ENCODE data around the gene MYCBPAP.
A peak's percentile ranks its signal among the peaks of the same experiment; 100 is the strongest.

The MYCBPAP gene

DNA sequence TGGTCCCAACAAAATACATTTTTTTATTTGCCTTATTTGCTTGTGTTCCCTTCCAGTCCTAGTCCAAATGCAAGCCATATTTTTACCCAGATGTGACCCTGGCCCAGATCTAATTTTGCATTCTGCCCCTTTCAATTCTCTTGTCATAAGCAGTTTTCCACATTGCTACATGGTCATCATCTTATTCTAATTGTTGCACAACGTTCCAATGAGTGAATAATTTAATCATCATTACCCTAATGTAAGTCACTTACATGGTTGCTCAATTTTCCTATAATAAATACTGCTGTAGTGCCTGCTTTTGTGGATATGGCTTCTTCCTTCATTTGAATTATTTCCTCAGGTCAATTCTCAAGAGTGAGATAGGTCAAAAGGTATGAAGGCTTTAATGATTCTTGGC lies 16.7 kb upstream of the MYCBPAP start:
- no peak for DNase-seq (ENCODE audit: low spot score)

DNA sequence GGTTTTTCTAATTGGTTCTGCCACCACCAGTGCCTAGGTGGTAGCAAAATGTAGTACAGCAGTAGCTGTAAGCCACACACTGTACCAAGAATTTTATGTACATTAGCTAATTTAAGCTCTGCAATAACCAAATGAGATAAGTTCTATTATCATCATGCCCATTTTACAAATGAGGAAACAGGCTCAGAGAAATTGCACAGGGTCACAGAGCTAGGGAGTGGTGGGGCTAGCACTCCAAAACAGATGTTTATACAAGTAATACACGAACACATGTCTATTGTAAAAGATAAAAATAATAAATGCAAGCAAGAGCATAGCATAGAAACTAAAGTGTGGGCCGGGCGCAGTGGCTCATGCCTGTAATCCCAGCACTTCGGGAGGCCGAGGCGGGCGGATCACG lies 16.0 kb upstream of the MYCBPAP start:
- DNase-seq (ENCODE audit: low spot score): no peak

DNA sequence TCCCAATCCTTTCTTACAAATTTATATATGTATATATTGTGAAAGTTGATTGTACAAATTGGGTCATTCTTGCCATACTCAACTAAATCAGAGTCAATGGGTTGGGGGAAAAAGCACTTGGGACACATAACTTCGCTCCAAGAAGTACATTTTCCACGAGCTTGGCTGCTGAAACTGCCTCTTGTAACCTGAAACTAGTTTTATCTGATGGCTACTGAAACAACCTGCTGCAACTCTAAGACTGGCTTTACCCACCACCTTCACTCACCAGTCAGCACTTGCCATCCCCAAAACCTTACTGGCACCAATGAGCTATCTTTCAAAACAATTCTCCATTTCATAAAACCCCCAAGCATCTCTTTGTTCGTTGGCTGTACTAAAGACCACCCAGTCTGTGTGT lies 14.5 kb upstream of the MYCBPAP start:
- no peak for DNase-seq (ENCODE audit: low spot score)

DNA sequence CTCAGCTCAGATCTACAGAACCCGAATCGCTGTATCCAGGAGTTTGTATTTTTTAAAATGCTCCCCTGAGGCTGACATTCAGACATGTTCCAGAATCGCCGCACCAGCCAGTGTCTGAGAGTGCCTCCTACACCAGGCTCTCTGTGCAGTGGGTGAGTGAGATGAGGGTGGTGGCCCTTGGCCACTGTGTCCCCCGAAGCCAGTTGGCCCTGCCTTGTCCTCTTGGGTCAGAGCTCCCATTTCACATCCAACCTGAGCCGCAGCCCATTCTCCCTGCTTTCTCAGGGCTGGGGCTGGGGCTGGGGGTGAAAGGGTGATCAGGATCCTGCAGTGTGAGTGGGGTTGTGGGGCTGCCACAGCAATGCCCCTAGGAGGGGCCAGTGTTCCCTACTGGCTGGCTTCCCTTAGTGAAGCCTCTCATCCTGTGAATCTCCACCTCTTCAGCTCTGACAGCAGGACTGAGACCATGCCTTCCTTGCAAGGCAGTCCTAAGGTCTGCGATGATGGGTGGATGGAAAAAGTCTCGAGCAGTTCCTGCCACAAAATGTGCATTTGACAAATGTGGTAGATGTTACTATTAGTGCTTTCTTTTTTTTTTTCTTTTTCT lies 12.9 kb upstream of the MYCBPAP start:
- no peak for DNase-seq (ENCODE audit: low spot score)

DNA sequence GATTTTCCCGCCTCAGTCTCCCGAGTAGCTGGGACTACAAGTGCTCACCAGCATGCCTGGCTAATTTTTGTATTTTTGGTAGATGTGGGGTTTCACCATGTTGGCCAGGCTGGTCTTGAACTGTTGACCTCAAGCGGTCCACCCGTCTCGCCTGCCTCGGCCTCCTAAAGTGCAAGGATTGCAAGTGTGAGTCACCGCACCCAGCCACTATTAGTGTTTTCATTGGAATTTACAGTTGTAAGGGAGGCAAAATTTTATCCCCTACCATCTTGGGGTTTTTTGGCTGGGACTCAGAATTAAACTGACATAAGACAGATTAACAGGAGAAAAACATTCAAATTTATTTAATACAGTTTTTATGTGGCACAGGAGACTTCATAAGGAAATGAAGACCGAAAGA lies 12.3 kb upstream of the MYCBPAP start:
- no peak for DNase-seq (ENCODE audit: low spot score)

DNA sequence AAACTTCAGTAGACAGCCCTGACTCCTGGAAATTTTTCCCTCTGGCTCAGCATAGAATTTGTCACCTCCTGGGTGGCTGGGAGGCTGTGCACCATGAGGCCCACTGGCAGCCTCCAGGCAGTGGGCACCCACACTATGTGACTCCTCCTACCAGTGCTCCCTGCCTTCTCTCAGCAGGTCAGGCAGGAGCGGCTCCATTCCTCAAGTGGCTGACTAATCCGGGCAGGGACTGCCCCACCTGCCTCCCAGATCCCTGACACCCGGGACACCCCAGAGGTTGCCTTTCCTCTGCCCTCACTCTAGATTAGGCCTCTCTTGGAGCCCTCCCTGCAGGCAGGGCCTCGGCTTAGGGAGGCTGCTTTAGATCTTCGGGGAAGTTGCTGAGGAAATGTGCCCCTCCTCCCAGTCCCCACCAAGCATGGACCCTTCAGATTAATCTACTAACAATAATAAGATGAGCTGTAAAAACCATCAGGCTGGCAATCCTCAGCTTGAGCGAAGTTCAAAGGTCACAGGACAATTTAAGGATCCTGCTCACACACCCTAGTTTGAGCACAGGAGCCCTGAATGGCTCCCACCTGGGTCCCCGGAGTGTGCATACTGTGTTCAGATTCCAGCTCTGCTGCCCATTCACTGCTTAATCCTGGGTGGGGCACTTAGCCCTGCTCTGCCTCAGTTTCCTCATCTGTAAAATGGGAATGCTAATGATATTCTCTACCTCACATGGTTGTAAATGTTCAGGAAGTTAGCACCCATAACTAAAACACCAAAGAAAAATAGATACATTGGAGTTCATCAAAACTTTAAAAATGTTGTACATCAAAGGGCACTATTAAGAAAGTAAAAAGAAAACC lies 10.0 kb upstream of the MYCBPAP start:
- no peak for DNase-seq (ENCODE audit: low spot score)

DNA sequence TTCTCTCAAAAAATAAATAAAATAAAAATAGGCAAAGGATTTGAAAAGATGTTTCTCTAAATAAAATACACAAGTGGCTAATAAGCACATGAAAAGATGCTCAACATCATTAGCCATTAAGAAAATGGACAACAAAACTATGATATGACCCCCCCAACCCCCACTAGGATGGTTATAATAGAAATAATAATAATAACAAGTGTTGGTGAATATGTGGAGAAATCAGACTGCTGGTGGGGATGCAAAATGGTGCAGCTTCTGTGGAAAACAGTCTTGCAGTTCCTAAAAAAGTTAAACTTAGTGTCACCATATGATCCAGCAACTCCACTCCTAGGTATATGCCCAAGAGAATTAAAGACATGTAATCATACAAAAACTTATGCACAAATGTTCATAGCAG lies 9.0 kb upstream of the MYCBPAP start:
- DNase-seq (ENCODE audit: low spot score): no peak

DNA sequence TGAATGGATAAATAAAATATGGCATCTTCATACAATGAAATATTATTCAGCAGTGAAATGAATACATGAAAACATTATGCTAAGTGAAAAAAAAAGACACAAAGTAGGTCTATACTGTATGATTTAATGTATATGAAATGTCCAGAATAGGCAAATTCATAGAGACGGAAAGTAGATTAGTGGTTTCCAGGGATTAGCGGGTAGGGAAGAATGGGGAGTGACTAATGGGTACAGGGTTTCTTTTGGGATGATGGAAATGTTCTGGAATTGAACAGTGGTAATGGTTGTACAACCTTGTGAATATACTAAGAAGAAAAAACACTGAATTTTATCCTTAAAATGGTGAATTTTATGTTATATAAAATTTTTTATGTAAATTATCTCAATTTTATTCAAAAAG lies 8.5 kb upstream of the MYCBPAP start:
- no peak for DNase-seq (ENCODE audit: low spot score)

DNA sequence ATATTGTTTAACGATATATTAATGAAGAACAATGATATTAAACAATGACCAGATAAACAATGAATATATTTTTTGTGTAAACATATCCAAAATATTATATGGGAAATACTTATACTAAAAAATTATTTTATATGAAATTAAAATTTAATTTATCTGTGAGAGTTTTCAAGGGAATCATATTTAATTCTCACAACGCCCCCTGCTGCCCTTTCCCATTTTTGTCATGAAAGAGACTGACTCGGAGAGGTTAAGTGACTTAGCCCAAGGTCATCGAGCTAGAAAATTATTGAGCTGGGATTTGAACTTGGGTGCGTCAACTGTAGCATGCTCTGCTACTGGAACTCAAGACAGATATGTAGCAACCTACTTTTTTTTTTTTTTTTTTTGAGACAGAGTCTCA lies 7.2 kb upstream of the MYCBPAP start:
- peak; percentile 44 for DNase-seq (ENCODE audit: low spot score)

DNA sequence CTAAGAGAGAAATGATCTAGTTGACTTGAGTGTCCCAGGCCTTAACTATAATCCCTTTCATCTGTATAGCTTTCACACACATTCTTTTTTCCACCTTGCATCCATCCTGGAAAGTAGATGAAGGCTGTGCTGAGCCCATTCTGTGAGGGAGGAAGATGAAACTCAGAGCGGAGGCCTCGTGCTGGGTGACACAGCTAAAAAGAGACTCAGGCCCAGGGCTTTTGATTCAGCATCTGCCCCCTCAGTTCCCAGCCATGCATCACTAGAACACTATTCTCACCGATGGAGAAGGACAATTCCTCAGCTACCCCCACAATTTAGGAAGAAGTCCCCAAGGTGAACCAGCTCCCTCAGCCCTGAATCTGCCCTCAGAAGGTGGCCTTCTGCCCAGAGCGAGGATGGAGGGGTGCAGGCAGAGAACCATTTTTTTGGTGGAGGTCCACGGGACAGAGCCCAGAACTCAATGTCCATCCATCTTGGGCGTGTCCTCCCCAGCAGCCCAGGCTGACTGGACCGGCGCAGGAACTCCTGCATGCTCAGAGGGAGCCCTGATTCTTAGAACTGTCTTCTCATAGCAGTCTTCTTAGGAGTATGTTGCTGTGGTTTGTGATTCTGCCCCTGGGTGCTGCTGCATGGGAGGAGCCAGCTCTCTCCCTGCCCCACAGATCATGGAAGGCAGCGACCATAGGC lies 5.8 kb upstream of the MYCBPAP start:
- DNase-seq (ENCODE audit: low spot score): no peak

DNA sequence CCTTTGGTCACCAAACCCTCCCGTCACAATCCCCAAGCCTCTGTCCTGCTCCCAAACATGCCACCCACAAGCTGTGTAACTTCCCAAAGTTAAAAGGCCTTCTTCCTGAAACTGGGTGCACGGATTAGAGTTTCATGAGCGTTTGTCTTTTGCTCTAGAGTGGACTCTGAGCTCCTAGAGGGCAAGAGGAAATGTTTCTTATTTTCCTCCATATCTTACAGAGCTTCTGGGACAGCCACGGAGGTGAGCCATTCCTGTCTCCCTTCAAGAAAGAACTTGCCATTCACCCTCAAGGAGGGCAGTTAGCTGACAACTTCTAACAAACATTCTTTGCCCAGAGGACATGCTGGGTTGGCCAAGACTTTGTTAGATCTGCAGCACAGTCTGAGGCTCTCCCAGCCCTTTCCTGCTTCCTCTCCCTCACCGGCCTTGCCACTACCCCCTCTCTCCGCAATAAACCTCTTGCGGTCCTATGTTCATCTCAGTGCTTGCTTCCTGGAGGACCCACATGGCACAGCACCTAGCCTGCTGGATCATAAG lies 2.6 kb upstream of the MYCBPAP start:
- no peak for DNase-seq (ENCODE audit: low spot score)

DNA sequence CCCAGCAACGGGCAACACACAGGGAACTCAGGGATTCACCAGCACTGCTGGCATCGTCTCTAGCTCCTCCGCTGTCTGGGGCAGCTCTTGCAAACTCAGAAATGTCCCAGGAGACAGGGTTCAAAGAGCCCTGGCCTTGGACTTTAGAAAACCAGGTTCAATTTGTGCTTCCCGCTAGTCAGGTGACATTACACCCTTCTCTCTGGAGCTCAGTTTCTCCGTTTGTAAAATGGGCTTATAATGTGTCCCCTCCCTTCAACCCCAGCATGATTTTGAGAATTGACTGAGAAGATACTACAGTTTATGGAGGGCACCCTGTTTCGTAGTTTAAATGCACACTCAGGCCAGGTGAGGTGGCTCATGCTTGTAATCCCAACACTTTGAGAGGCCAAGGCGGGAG lies 1.9 kb upstream of the MYCBPAP start:
- no peak for DNase-seq (ENCODE audit: low spot score)

DNA sequence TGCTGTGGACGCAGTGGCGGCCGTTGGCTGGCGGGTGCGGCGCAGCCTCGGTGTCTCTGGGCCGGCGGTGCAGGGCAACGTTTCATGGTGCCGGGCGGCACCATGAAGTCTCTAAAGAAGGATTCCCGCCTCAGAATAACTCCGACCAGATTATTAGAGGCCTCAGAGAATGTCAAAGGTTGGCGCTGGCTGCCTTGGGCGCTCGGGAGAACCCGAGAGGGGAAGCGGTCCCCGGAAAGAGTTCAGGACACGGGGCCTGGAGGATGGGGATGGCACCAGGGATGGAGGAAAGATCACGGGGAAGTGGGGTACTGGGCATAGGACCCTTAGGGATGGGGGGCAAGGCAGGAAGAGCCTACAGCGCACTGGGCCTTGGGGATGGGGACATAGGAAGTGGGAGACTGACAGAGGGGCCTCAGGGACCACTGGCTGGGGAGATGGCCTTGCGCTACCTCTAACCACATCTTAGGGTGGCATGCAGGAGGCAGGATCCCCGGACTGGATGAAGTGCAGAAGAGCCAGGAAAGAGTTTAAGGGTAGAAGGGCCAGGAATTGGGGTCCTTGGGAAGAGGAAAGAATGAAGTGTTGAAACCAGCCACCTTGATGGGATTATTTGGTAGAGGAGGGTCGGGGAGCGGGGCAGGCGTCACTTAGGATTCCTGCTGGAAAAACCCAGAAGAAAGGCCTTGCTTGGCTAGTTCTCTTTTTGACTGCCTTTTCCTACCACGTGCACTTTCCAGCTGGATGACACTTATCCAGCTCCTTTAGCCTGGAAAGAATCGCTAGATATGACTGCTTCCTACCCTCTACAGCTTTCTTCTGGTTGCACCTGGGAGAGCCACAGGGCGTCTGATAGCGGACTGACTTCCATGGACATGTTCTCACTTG lies 578 bp downstream of the MYCBPAP start:
- no peak for DNase-seq (ENCODE audit: low spot score)

DNA sequence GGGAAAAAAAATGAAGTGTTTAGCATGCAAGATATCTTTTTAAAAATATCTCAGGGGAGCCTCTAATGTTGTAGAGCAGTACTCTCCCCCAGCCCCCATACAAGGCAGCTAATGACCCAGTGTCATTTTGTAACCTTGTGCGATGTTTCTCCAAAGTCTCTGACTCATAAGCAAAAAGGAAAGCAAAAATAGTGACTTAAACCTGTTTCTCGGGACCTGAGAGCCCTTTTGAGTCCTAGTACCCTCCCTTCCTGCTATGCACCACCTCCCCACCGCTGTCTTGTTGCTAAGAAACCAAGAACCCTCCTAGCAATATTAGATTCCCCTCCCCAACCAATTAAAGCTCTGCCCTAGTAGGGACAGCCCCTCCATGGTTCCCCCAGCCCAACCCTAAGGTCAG lies 2.8 kb downstream of the MYCBPAP start:
- DNase-seq (ENCODE audit: low spot score): no peak

DNA sequence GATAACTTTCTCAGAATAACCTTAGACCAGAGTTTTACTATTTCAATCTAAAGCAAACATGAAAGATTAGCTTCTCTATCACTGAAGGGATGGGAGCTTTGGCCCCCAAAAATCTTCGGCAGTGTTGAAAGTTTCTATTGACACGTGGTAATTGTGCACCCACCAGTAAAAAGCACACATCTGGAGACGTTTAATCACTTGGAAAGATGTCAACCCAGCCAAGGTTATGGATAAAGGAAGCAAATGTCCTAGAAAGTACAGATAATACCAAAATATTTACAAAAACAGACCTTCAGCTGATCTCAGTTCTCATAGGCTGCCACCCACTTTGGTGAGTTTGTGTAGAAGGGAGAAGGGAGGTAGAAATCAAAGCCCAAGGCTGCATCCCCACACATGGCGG lies 5.3 kb downstream of the MYCBPAP start:
- no peak for DNase-seq (ENCODE audit: low spot score)

DNA sequence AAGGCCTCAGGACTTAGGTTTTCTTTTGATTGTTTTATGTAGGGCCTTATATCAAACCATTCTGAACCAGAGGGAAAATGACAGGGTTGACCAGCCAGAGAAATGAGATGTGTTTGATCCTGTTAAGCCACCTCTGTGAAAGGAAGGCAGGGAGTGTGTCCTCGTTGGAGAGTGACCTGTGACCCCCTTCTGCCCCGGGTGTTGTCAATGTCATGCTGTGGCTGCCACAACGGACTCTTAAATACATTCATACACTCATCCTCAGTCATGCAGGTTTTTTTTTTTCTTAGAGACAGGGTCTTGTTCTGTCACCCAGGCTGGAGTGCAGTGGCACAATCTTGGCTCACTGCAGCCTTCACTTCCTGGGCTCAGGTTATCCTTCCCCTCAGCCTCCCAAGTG lies 6.1 kb downstream of the MYCBPAP start:
- no peak for DNase-seq (ENCODE audit: low spot score)

DNA sequence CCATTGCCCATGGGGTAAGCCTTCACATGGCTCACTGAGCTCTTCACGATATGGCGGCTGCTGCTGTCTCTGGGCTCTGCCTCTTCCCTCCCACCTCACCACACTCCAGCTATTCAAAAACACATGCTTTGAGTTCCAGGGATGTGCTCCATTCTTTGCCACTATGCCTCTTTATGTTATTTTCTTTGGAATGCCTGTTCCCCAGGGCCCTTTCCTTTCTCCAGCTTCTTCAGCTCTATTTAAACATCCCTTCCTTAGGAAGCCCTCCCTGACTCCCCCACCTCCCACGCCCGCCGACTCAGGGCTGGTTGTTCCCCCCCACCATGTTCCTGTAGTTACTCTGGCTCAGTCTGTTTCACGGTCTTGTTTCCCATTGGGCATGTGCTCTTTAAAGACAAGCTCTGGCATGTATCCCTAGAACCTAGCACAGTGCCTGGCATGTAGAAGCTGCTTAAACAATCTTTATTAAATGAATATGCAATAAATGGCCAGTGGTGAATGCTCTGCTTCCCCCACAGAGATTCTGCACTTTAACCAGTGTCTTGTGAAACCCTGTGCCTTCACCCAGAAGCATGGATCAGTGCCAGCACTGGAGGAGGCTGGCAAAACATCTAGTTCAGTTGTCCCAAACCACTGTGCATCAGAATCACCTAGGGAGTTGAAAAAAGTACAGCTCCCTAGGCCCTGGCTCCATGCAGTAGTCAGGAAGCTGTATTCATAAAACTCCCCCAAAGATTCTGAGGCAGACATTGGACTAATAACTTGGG lies 6.9 kb downstream of the MYCBPAP start:
- no peak for DNase-seq (ENCODE audit: low spot score)

DNA sequence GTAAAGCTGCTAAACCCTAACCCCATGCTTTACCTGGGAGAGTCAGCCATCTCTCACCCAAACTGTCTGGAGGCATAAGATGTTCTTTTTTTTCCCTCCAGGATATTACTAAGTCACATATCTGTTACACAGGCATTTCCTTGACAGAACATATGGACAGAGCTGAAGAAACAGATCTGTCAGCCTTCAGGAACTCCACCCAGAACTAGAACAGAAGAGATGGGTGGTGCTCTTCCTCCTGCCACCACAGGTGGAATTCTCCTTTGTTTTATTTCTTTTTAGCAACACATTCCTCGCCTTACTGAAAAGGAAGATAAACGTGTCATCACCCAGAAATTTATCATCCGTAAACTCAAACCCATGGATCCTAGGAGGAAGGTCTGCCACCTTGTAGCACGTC lies 8.8 kb downstream of the MYCBPAP start:
- DNase-seq (ENCODE audit: low spot score): no peak

DNA sequence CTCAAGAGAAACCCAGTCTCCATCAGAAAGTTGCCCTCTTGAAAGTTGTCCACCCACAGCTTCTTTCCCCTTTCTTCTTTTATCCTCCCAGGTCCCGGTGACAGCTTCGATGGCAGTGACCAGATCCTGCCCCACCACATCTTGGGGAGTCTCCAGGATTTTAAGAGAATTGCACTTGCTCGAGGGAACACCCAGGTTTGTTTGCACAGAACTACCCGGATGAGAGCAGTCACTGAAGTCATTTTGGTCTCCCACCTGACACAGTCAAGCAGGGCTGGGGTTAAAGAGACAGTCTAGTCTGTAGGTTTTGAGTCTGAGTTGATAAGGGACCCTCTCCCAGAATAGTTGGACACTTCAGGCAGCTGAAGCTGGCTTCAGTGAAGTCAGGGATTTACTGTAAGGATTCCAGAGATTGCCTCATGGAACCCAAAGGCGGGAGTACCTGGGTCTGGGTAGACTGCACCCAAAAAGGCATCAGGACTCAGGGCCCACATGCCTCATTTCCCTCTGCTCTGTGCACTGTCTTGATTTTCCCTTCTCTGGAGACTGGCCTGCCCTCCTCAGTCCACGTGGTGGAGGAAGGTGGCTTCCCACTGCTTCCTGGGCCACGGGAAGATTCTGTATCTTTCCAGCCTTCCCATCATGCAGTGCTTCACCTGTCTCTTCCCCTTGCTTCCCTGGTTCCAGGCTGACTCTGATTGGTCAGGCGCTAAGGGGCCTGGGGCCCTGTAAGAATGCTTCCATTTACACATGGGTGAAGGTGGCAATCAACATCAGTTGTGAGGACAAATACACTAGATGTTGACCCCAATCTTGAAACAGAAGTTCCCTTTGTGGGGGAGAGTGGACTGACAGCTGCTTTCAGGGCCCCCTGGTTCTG lies 9.5 kb downstream of the MYCBPAP start:
- no peak for DNase-seq (ENCODE audit: low spot score)

DNA sequence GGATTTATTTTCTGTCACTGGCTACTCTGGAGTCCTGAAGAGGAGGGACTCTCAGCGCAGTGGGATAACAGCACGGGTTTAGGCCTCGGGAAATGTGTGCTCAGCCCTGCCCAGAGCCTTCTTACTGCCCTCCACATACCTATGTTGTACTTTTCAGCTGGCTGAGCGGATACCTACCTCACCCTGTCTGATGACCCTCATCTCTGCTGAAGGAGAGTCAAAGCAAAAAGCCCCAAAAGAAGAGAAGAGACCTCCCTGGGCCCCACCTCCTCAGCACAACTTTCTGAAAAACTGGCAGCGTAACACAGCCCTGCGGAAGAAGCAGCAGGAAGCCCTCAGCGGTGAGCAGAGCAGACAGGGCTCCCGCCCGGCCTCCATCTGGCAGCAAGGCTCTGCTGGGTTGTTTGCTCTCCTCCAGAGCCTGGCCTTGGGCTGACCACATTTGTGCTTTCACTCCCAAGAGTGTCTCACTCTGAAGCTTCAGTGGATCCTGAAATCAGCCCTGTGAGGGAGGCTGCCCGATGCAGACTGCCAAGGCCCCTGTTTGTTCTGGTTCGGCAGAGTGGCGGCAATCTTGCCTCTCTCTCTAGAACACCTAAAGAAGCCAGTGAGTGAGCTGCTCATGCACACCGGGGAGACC lies 10.3 kb downstream of the MYCBPAP start:
- DNase-seq (ENCODE audit: low spot score): no peak
